ENCODE data around the gene HNRNPDL.
"Not testable (repeated sequence)": the region's sequence is repeated elsewhere in the genome, so short reads cannot be mapped to it uniquely, and the experiment has no call there.

The HNRNPDL gene

GRCh38 chr4:82397527-82397926 lies 32.7 kb downstream of the HNRNPDL start:
- DNase-seq (ENCODE audit: extremely low spot score, insufficient read length, low read depth), result no peak
- no peak for FAIRE-seq

GRCh38 chr4:82394896-82395295 lies 35.4 kb downstream of the HNRNPDL start:
- DNase-seq (ENCODE audit: extremely low spot score, insufficient read length, low read depth), result no peak

GRCh38 chr4:82390061-82390460 lies 40.2 kb downstream of the HNRNPDL start:
- not testable (repeated sequence) for FAIRE-seq; DNase-seq (ENCODE audit: extremely low spot score, insufficient read length, low read depth)

More at GRCh38 chr4:82394896-82395295, 35.4 kb downstream of the HNRNPDL start:
- no peak for FAIRE-seq

GRCh38 chr4:82388405-82388804 lies 41.9 kb downstream of the HNRNPDL start:
- DNase-seq (ENCODE audit: extremely low spot score, insufficient read length, low read depth) (no peak), FAIRE-seq (no peak)

- DNase-seq (ENCODE audit: extremely low spot score, insufficient read length, low read depth); FAIRE-seq: not testable (repeated sequence)
These were observed 44.0 kb downstream of the HNRNPDL start for GRCh38 chr4:82386312-82386711.

- FAIRE-seq (no peak), DNase-seq (ENCODE audit: extremely low spot score, insufficient read length, low read depth) (no peak)
These were observed 47.5 kb downstream of the HNRNPDL start for GRCh38 chr4:82382751-82383150.

- no peak for FAIRE-seq
- no peak for DNase-seq (ENCODE audit: extremely low spot score, insufficient read length, low read depth)
These were observed 48.5 kb downstream of the HNRNPDL start for GRCh38 chr4:82381661-82382296.

GRCh38 chr4:82381235-82381634 lies 49.0 kb downstream of the HNRNPDL start:
- no peak for FAIRE-seq

GRCh38 chr4:82380831-82381230 lies 49.4 kb downstream of the HNRNPDL start:
- no peak for DNase-seq (ENCODE audit: extremely low spot score, insufficient read length, low read depth)
- no peak for FAIRE-seq

More at GRCh38 chr4:82381235-82381634, 49.0 kb downstream of the HNRNPDL start:
- DNase-seq (ENCODE audit: extremely low spot score, insufficient read length, low read depth), result no peak

GRCh38 chr4:82380344-82380743 lies 49.9 kb downstream of the HNRNPDL start:
- DNase-seq (ENCODE audit: extremely low spot score, insufficient read length, low read depth) (no peak), FAIRE-seq (no peak)

- DNase-seq (ENCODE audit: extremely low spot score, insufficient read length, low read depth) (no peak), FAIRE-seq (no peak)
These were observed 54.2 kb downstream of the HNRNPDL start for GRCh38 chr4:82376109-82376508.

- DNase-seq (ENCODE audit: extremely low spot score, insufficient read length, low read depth) (peak; percentile 90), FAIRE-seq (peak; percentile 99)
These were observed 56.2 kb downstream of the HNRNPDL start, which contains the start of gene HNRNPD for GRCh38 chr4:82373816-82374625. TSS of gene HNRNPD (minus strand) at chr4:82373991. CDS start at chr4:82373678, 313 bp downstream.

GRCh38 chr4:82373486-82373815 lies 56.8 kb downstream of the HNRNPDL start:
- DNase-seq (ENCODE audit: extremely low spot score, insufficient read length, low read depth) (no peak), FAIRE-seq (no peak)

All from GM18507 (cell line).